Astrocyte of the cerebellum (primary cell): ENCODE data around the gene EIF1B.

Experiments
- DNase-seq: peaks from one replicate; pipeline ENCODE4 v3.0.0-alpha.2; 2011; ENCODE audit warnings: low read depth
- H3K4me3 ChIP-seq: 2 replicates; pipeline ENCODE4 v1.5.1; 2011; ENCODE audit warnings: mild to moderate bottlenecking, low read depth, low read length, moderate library complexity
- in situ Hi-C: cut with HindIII; loops from 2 replicates; pipeline ENCODE4 v1.10.0; 2017; ENCODE audit warnings: low sequenced_read_pairs
- TF ChIP-seq, protein P1 (sequence below): IDR thresholded peaks from 2 replicates; pipeline ENCODE4 v1.5.1; 2012; ENCODE audit warnings: low read length, low read depth, moderate library complexity, mild to moderate bottlenecking; ENCODE audit errors: missing control alignments

The EIF1B gene

DNA sequence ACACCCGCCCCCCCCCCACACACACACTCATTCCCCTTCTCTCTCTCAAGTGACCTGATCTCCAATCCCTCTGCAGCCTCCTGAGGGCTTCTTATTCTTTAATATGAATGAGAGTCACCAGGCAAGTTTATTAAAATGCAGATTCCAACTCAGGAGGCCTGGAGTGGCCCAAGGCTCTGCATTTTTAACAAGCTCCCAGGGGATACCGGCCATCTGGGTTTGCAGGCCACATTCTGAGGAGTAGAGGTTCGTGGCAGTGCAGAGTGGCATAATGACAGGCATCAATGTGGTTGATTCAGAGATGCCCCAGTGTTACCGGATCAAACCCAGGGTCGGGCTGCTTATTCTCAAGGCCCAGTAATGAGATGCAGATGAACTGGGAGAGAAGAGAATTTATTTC is 18.9 kb downstream of the EIF1B start:
- no peak overlapping the region for H3K4me3 ChIP-seq
- in situ Hi-C loops: no loop called here
- DNase-seq: no peak
- TF ChIP-seq, protein P1, sequence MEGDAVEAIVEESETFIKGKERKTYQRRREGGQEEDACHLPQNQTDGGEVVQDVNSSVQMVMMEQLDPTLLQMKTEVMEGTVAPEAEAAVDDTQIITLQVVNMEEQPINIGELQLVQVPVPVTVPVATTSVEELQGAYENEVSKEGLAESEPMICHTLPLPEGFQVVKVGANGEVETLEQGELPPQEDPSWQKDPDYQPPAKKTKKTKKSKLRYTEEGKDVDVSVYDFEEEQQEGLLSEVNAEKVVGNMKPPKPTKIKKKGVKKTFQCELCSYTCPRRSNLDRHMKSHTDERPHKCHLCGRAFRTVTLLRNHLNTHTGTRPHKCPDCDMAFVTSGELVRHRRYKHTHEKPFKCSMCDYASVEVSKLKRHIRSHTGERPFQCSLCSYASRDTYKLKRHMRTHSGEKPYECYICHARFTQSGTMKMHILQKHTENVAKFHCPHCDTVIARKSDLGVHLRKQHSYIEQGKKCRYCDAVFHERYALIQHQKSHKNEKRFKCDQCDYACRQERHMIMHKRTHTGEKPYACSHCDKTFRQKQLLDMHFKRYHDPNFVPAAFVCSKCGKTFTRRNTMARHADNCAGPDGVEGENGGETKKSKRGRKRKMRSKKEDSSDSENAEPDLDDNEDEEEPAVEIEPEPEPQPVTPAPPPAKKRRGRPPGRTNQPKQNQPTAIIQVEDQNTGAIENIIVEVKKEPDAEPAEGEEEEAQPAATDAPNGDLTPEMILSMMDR: no peak

DNA sequence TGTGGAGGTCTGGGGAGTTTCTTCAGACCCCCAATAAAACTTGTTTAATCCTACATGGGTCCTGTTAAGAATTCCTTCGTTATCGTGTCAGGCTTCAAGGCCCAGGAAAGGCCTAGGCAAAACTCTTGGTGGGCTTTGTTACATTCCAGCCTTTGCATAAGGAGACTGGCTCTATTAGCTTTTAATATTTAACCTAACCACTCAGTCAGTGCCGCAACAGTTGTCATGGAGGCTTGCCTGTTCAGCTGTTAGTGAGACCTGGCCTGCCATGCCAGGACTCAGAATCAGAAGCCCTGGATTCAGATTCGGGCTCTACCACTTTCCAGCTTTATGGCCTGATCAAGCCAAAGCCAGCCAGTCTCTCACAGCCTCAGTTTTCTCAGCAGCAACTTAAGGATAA is 19.6 kb downstream of the EIF1B start:
- TF ChIP-seq, protein P1: no peak
- no peak overlapping the region for H3K4me3 ChIP-seq
- in situ Hi-C loops: no loop called here
- DNase-seq: no peak

DNA sequence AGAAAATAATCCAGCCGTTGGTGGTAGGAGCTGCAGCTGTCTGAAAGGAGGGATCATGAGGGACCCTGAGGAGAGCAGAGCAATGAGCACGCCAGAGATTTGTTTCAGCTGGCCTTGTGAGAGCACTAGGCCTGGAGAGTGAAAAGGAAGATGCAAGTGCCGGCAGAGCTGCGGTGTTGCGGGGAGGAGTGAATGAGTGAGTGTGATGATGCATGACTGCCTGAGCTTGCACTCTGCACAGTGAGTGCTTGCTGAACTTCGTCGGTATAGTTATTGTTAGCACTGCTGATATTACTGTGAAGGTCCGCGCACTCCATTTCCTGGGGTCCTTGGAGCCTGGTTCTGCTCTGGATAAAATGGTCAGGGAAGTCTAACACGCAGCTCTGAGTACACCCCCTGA is 23.2 kb downstream of the EIF1B start:
- no peak overlapping the region for H3K4me3 ChIP-seq

DNA sequence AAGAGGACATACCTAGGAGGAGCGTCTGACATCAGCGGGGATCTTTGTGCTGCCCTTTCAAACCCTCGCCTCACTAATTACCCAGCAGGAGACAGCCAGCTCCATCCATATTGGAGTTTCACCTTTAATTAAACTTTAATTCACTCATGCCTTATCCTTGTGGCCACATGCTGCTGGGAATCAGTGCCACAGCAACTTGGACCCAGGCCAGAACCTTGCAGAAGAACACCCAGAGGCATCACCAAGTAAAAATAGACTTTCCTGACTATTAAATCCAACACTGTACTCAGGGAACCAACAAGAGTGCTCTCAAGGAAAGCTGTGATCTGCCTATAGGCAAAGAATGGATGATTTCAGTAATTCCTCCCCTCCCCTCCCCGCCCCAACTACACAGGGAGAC is 23.9 kb downstream of the EIF1B start:
- in situ Hi-C loops: no loop called here
- TF ChIP-seq, protein P1: no peak

More for the DNA sequence above, 23.2 kb downstream of the EIF1B start:
- in situ Hi-C loops: no loop called here
- DNase-seq: no peak
- TF ChIP-seq, protein P1: no peak

DNA sequence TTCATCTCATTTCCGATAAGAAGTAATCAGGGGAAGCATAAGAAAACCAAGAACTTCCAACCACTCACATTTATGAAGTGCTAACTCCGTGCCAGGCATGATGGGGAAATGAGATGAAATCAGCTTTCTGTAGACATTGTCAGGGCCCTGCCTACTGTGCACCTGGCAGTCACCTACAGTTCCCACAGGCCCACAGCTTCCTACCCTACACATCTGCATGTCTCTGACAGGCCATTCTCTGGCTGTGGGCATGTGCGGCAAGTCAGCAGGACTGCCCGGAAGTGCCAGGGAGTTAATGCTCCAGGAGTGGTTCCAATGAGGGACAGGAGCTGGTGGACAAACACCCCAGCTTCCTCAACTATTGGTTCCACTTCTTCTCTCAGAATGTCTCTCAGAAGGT is 24.3 kb downstream of the EIF1B start:
- TF ChIP-seq, protein P1: no peak
- no peak overlapping the region for H3K4me3 ChIP-seq
- in situ Hi-C loops: no loop called here
- DNase-seq: no peak

More for the DNA sequence above, 23.9 kb downstream of the EIF1B start:
- no peak overlapping the region for H3K4me3 ChIP-seq
- DNase-seq: no peak

DNA sequence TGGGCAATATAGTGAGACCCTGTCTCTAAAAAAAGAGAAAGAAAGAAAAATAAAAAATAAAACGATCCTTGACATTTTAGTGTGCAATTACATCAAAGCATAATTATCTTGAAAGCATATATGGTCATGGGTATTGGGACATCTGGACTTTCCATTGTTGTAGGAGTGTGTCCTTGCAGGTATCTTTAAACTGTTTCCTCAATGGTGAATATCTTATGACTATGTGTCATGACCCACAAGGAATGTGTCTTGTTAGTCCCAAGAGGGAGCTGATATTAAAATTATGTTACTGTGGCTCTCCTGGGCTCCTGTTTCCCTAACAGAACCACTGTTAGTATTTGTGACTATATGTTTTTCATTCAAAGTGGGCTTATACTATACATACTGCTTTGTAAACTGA is 26.6 kb downstream of the EIF1B start:
- H3K4me3 ChIP-seq: no peak overlapping the region
- TF ChIP-seq, protein P1: no peak
- no peak for DNase-seq
- in situ Hi-C loops: no loop called here
